ENCODE measurements around the gene RFX1. TPM values are rescaled to one million over a fixed set of nuclear protein-coding genes. Genes with fewer than 3 reads are reported as not detected.

Gene RFX1
- total and polyA plus RNA-seq, 9 donors, result 1.8 to 9.5 (median 7.1) TPM

DNA sequence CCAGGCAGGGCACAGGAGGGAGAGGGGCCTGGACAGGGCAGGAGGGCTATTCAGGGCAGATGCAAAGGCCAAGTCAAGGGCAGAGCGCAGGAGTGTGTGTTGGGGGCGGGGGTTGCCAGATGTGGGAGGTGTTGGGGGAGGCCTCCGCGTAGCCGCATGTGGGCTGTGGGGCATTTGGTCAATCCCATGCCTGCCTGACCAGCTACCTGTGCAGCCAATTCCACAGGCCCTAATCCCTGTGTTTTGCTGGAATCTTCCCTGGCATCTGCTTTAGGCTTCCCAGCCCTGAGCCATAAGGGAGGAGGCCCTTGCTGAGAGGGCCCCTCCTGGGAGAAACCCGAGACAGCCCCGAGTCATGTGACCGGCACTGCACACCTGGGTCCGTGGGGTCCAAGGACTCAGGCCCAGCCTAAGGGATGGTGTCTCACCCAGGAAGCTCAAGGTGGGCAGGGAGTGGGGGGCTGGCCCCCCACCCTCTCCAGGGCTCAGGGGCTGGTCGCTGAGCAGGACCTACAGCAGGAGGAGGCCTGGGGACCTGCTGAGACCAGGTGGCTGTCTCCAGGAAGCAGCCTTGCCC, 20.3 kb downstream of the RFX1 start:
- Histone ChIP-seq H3K27me3 (ENCODE audit: control insufficient read depth, insufficient read depth, low read length) (no peaks in the 10 kb centered on the region), H3K27ac (ENCODE audit: low read length) (peak overlapping the region; percentile 92), H3K4me3 (ENCODE audit: low read length) (peak overlapping the region; percentile 19), H3K36me3 (ENCODE audit: control insufficient read depth, insufficient read depth, low read length) (peaks cover 31% of the 10 kb centered on the region), H3K9me3 (replicated peaks; ENCODE audit: control insufficient read depth, low read depth, low read length) (no peaks in the 10 kb centered on the region), H3K4me1 (ENCODE audit: control insufficient read depth, insufficient read depth, low read length) (peaks cover 35% of the 10 kb centered on the region)
- DNase-seq, result no peak
- 54% methylated on average over 10 of the region's 10 CpGs for WGBS (ENCODE audit: insufficient coverage)

DNA sequence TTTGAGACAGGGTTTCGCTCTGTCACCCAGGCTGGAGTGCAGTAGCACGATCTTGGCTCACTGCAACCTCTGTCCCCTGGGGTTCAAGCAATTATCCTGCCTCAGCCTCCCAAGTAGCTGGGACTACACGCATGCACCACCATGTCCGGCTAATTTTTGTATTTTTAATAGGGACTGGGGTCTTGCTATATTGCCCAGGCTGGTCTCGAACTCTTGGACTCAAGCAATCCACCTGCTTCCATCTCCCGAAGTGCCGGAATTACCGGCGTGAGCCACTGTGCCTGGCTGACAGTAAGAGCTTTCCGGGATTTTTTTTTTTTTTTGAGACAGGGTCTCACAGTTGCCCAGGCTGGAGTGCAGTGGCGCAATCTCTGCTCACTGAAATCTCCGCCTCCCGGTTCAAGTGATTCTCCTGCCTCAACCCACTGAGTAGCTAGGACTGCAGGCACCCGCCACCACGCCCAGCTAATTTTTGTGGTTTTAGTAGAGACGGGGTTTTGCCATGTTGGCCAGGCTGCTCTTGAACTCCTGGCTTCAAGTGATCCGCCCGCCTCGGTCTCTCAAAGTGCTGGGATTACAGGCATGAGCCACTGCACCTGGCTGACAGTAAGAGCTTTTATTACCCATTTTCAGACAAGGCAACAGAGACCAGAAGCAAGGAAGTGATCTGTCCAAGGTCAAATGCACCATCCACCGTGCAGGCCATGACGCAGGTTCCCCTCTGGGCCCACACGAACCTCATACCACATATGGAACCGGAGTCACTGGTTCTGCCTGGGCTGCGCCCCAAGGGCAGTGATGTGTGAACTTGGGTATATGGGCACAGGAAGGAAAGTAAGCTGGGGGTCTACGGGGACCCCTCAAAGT, 21.0 kb downstream of the RFX1 start:
- Histone ChIP-seq H3K27me3 (ENCODE audit: control insufficient read depth, insufficient read depth, low read length) (no peaks in the 10 kb centered on the region), H3K4me3 (ENCODE audit: low read length) (no peak overlapping the region), H3K27ac (ENCODE audit: low read length) (peak overlapping the region; percentile 92), H3K4me1 (ENCODE audit: control insufficient read depth, insufficient read depth, low read length) (peaks cover 42% of the 10 kb centered on the region), H3K9me3 (replicated peaks; ENCODE audit: control insufficient read depth, low read depth, low read length) (no peaks in the 10 kb centered on the region), H3K36me3 (ENCODE audit: control insufficient read depth, insufficient read depth, low read length) (peaks cover 35% of the 10 kb centered on the region)
- WGBS (ENCODE audit: insufficient coverage), result 85% methylated on average over 19 of the region's 25 CpGs
- DNase-seq, result no peak

DNA sequence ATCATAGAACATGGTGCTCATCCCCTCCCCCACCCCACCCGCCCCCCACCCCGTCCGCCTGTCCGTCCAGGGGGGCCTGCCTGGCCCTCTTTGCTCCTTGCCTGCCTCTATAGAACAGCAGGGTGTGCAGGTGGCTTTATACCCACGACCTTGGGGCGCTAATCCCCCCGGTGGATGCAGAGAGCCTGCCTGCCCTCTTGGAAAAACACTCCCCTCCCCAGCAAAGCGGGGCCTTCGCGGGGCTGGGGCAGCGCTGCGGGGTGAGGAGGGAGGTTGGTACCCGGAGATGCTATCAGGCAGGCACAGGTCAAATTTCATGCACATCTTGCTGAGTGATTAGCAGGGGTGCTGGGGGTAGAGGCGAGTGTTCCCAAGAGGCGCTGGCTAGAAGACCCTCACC, 21.9 kb downstream of the RFX1 start:
- WGBS (ENCODE audit: insufficient coverage), result 80% methylated on average over 1 of the region's 15 CpGs
- Histone ChIP-seq H3K4me3 (ENCODE audit: low read length) (no peak overlapping the region), H3K27me3 (ENCODE audit: control insufficient read depth, insufficient read depth, low read length) (no peaks in the 10 kb centered on the region), H3K36me3 (ENCODE audit: control insufficient read depth, insufficient read depth, low read length) (peaks cover 36% of the 10 kb centered on the region), H3K27ac (ENCODE audit: low read length) (no peak overlapping the region), H3K4me1 (ENCODE audit: control insufficient read depth, insufficient read depth, low read length) (peaks cover 52% of the 10 kb centered on the region), H3K9me3 (replicated peaks; ENCODE audit: control insufficient read depth, low read depth, low read length) (no peaks in the 10 kb centered on the region)
- DNase-seq, result no peak

DNA sequence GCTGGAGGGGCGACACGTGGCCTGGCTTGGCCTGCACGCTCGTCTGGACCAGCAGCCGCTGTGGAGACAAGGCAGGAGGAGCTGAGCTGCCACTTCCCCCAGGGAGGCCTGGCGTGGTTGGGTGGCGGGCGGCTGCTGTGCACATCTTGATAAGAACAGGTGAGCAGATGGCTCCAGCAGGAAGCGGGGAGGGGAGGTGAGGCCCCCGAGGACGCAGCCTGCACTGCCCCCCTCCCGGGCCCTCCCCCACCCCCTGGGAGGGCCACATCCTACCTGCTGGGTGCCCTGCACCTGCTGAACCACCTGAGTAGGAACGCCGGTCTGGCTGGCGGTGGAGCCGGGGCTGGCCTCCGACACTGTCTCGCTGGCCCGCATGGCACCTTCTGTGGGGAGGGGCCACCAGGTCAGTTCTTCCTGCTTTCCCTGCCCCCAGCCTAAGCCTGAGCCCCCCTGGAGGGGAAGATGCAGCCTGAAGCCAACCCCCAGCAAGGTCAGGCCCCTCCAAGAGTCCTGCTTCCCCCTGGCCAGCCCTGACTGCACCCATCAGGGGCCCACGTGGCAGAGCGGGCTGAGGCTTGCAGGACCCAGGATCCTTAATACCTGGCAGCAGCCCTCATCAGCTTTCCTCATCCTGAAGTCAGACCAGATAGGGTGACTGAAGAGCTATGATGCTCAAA, 22.8 kb downstream of the RFX1 start:
- DNase-seq, result no peak
- Histone ChIP-seq H3K4me1 (ENCODE audit: control insufficient read depth, insufficient read depth, low read length) (peaks cover 59% of the 10 kb centered on the region), H3K9me3 (replicated peaks; ENCODE audit: control insufficient read depth, low read depth, low read length) (no peaks in the 10 kb centered on the region), H3K4me3 (ENCODE audit: low read length) (no peak overlapping the region), H3K27ac (ENCODE audit: low read length) (no peak overlapping the region), H3K27me3 (ENCODE audit: control insufficient read depth, insufficient read depth, low read length) (no peaks in the 10 kb centered on the region), H3K36me3 (ENCODE audit: control insufficient read depth, insufficient read depth, low read length) (peaks cover 36% of the 10 kb centered on the region)
- WGBS (ENCODE audit: insufficient coverage), result 81% methylated on average over 16 of the region's 21 CpGs

DNA sequence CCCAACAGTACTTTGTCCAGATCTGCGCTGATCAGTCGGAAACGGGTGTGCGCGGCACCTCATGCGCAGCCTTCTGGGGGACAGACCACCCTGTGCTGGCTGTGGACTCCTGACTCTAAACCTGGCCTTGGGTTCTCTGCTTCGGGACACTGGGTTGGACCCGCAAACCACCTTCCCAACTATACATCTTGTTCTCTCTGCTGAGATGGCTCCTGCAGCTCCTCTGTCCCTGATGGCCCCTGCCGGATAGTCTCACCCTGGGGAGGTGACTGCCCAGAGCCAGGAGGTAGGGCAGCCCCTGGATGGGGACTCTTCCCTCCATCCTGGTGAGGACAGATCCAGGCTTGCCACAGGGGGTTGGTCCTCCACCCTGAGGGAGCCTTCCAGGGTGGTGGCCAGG, 23.3 kb downstream of the RFX1 start:
- H3K27ac ChIP-seq (ENCODE audit: low read length), result no peak overlapping the region
- peaks cover 37% of the 10 kb centered on the region for H3K36me3 ChIP-seq (ENCODE audit: control insufficient read depth, insufficient read depth, low read length)
- no peaks in the 10 kb centered on the region for H3K27me3 ChIP-seq (ENCODE audit: control insufficient read depth, insufficient read depth, low read length)
- DNase-seq, result no peak
- no peak overlapping the region for H3K4me3 ChIP-seq (ENCODE audit: low read length)
- H3K4me1 ChIP-seq (ENCODE audit: control insufficient read depth, insufficient read depth, low read length), result peaks cover 63% of the 10 kb centered on the region
- WGBS (ENCODE audit: insufficient coverage), result 91% methylated on average over 9 of the region's 9 CpGs
- H3K9me3 ChIP-seq (replicated peaks; ENCODE audit: control insufficient read depth, low read depth, low read length), result no peaks in the 10 kb centered on the region

DNA sequence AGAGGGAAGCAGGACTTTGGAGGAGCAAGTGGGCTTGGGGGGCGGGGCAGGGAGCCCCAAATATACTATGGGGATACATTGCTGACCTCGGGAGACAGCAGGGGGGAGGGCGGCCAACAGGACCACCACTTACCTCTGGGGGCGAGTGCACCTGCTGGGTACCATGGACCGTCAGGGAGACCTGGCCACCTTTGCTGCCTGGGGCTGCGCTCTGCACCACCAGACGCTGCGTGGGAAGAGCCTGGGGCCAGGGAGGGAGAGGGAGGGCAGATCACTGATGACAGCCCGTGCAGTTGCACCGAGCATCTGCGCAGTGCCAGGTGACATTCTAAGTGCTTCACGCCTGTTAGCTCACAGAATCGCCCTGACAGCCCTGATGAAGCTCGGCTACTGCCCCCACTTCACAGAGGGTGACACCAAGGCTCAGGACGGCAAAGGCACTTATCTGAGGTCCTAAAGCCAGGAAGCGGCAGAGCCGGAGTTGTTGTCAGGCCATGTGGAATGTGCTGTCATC, 24.1 kb downstream of the RFX1 start:
- peaks cover 56% of the 10 kb centered on the region for H3K4me1 ChIP-seq (ENCODE audit: control insufficient read depth, insufficient read depth, low read length)
- 80% methylated on average over 15 of the region's 17 CpGs for WGBS (ENCODE audit: insufficient coverage)
- H3K27me3 ChIP-seq (ENCODE audit: control insufficient read depth, insufficient read depth, low read length), result no peaks in the 10 kb centered on the region
- DNase-seq, result no peak
- H3K36me3 ChIP-seq (ENCODE audit: control insufficient read depth, insufficient read depth, low read length), result peaks cover 37% of the 10 kb centered on the region
- H3K27ac ChIP-seq (ENCODE audit: low read length), result no peak overlapping the region
- H3K4me3 ChIP-seq (ENCODE audit: low read length), result no peak overlapping the region
- no peaks in the 10 kb centered on the region for H3K9me3 ChIP-seq (replicated peaks; ENCODE audit: control insufficient read depth, low read depth, low read length)

DNA sequence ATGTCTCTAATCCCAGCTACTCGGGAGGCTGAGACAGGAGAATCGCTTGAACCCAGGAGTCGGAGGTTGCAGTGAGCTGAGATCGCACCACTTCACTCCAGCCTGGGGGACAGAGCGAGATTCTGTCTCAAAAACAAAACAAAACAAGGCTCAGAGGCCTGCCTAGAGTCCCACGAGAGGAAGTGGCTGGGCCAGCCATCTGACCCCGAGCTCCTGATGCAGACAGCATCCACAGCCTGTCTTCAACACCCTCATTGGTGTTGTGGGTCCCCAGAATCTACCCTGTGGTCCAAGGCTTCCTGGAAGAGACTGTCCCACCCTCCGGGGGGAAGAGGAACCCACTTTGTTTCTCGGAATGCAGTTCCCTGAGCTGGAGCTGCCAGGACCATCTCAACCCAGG, 24.7 kb downstream of the RFX1 start:
- Histone ChIP-seq H3K27ac (ENCODE audit: low read length) (no peak overlapping the region), H3K4me1 (ENCODE audit: control insufficient read depth, insufficient read depth, low read length) (peaks cover 50% of the 10 kb centered on the region), H3K4me3 (ENCODE audit: low read length) (no peak overlapping the region), H3K9me3 (replicated peaks; ENCODE audit: control insufficient read depth, low read depth, low read length) (no peaks in the 10 kb centered on the region), H3K36me3 (ENCODE audit: control insufficient read depth, insufficient read depth, low read length) (peaks cover 36% of the 10 kb centered on the region), H3K27me3 (ENCODE audit: control insufficient read depth, insufficient read depth, low read length) (no peaks in the 10 kb centered on the region)
- no peak for DNase-seq
- 63% methylated on average over 9 of the region's 9 CpGs for WGBS (ENCODE audit: insufficient coverage)

DNA sequence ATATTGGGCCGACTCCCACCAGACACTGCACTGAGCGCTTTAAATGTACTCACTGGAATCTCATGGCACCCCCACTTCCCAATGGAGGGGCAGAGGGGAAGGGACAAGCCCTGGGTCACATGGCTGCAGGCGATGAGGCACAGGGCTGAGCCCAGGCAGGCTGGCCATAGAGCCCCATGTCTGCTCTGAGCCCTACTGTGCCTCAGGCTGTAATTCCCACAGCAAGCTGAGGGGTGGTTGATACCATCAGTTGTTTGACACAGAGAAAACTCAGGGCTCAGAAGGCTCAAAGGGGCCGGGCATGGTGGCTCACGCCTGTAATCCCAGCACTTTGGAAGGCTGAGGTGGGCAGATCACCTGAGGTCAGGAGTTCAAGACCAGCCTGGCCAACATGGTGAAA, 25.1 kb downstream of the RFX1 start:
- WGBS (ENCODE audit: insufficient coverage), result no CpG with 5 or more reads among the region's 5 CpGs
- H3K27ac ChIP-seq (ENCODE audit: low read length), result no peak overlapping the region
- peaks cover 47% of the 10 kb centered on the region for H3K4me1 ChIP-seq (ENCODE audit: control insufficient read depth, insufficient read depth, low read length)

DNA sequence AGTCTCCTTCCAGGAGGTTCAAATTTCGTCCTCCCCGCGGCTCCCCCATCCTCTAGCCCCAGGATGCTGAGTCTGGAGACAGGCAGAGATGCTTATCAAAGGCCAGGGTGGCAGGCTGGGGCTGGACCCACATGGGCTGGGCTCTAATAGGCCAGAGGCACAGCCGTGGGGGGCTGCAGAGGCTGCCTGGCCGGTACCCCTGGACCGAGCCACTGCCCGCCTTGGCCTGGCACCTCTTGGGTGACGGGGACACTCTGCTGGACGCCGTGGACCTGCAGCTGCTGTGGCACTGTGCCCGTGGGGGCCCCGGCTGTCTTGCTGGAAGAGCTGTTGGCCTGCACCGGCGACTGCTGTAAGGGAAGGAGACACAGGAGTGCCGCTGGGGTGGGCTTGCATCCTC, 25.8 kb downstream of the RFX1 start:
- 64% methylated on average over 11 of the region's 15 CpGs for WGBS (ENCODE audit: insufficient coverage)
- DNase-seq, result no peak

More for the DNA sequence above, 25.1 kb downstream of the RFX1 start:
- H3K9me3 ChIP-seq (replicated peaks; ENCODE audit: control insufficient read depth, low read depth, low read length), result no peaks in the 10 kb centered on the region
- H3K4me3 ChIP-seq (ENCODE audit: low read length), result no peak overlapping the region
- no peaks in the 10 kb centered on the region for H3K27me3 ChIP-seq (ENCODE audit: control insufficient read depth, insufficient read depth, low read length)
- peaks cover 39% of the 10 kb centered on the region for H3K36me3 ChIP-seq (ENCODE audit: control insufficient read depth, insufficient read depth, low read length)
- DNase-seq, result no peak

DNA sequence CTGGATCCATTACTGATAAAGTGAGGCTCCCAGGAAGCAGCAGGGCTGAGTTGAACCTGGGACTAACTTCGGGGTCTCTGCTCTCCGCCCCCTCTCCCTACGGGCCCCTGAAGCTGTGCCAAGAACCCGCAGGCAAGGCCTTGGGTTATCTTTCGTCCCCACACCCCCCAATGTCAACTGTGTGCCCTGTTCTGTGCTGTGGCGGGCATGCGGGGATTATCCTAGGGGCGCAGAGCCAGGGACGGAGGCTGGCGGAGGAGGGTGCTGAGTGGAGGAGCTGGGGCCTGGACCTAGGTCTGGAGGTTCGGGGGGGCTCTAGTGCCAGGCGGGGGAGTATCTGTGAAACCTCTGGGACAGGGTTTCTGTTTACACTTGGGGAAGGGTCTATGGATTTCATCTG, 26.4 kb downstream of the RFX1 start:
- H3K4me3 ChIP-seq (ENCODE audit: low read length), result peak overlapping the region; percentile 40
- H3K36me3 ChIP-seq (ENCODE audit: control insufficient read depth, insufficient read depth, low read length), result peaks cover 40% of the 10 kb centered on the region
- peak overlapping the region; percentile 72 for H3K27ac ChIP-seq (ENCODE audit: low read length)
- WGBS (ENCODE audit: insufficient coverage), result 67% methylated on average over 4 of the region's 12 CpGs
- no peak for DNase-seq
- H3K27me3 ChIP-seq (ENCODE audit: control insufficient read depth, insufficient read depth, low read length), result no peaks in the 10 kb centered on the region
- H3K4me1 ChIP-seq (ENCODE audit: control insufficient read depth, insufficient read depth, low read length), result peaks cover 40% of the 10 kb centered on the region
- no peaks in the 10 kb centered on the region for H3K9me3 ChIP-seq (replicated peaks; ENCODE audit: control insufficient read depth, low read depth, low read length)

More for the DNA sequence above, 25.8 kb downstream of the RFX1 start:
- H3K27ac ChIP-seq (ENCODE audit: low read length), result no peak overlapping the region
- no peak overlapping the region for H3K4me3 ChIP-seq (ENCODE audit: low read length)
- no peaks in the 10 kb centered on the region for H3K27me3 ChIP-seq (ENCODE audit: control insufficient read depth, insufficient read depth, low read length)
- peaks cover 41% of the 10 kb centered on the region for H3K4me1 ChIP-seq (ENCODE audit: control insufficient read depth, insufficient read depth, low read length)
- H3K36me3 ChIP-seq (ENCODE audit: control insufficient read depth, insufficient read depth, low read length), result peaks cover 40% of the 10 kb centered on the region
- no peaks in the 10 kb centered on the region for H3K9me3 ChIP-seq (replicated peaks; ENCODE audit: control insufficient read depth, low read depth, low read length)

Measured in muscle of leg (tissue), 11 donors.